ENCODE measurements around the gene ZNF155. TPM values are rescaled to one million over a fixed set of nuclear protein-coding genes. Genes with fewer than 3 reads are reported as not detected.

ZNF155 gene
- total RNA-seq, 1 donor = 10.0 TPM

- no peak for DNase-seq (ENCODE audit: low read depth)
- no peak for TF ChIP-seq CTCF (IDR thresholded peaks at IDR 0.05; ENCODE audit: insufficient read depth, low read length)
- no peak overlapping the region for H3K4me3 ChIP-seq (ENCODE audit: low read depth, low read length)
Measured at GRCh38 chr19:44026622-44027021, 42.6 kb downstream of the ZNF155 start.

DNA sequence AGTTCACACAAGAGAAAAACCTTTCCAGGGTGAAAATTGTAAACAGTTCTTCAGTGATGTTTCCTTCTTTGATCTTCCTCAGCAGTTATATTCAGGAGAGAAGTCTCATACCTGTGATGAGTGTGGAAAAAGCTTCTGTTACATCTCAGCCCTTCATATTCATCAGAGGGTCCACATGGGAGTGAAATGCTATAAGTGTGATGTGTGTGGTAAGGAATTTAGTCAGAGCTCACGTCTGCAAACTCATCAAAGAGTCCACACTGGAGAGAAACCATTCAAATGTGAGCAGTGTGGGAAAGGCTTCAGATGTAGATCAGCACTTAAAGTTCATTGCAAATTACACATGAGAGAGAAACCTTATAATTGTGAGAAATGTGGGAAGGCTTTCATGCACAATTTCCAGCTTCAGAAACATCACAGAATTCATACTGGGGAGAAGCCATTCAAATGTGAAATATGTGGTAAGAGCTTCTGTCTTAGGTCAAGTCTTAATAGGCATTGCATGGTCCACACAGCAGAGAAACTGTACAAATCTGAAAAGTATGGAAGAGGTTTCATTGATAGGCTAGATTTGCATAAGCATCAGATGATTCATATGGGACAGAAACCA is 48.1 kb downstream of the ZNF155 start:
- H3K4me3 ChIP-seq (ENCODE audit: low read depth, low read length) = no peak overlapping the region
- no peak for DNase-seq (ENCODE audit: low read depth)
- TF ChIP-seq CTCF (IDR thresholded peaks at IDR 0.05; ENCODE audit: insufficient read depth, low read length) = no peak

- no peak for TF ChIP-seq CTCF (IDR thresholded peaks at IDR 0.05; ENCODE audit: insufficient read depth, low read length)
- no peak overlapping the region for H3K4me3 ChIP-seq (ENCODE audit: low read depth, low read length)
- DNase-seq (ENCODE audit: low read depth) = no peak
Measured at GRCh38 chr19:44042147-44042546, 58.2 kb downstream of the ZNF155 start.

Small RNA genes lying within 50 kb of the gene (small RNA-seq; reads per million reads assigned to genes)
- gene AC006213.5 = not detected

Other genes with a start within 250 kb of the ZNF155 start
- gene SMG9, start 229.2 kb upstream of the ZNF155 start, total RNA-seq (ENCODE audit: low replicate concordance) = 18.6 and 25.0 TPM in 2 replicates
- 1.2 and 39.9 TPM in 2 replicates for gene KCNN4, start 203.2 kb upstream of the ZNF155 start, total RNA-seq (ENCODE audit: low replicate concordance)
- 0.72 and 1.1 TPM in 2 replicates for gene LYPD5, start 181.7 kb upstream of the ZNF155 start, total RNA-seq (ENCODE audit: low replicate concordance)
- 12.5 and 29.9 TPM in 2 replicates for gene ZNF283, start 156.9 kb upstream of the ZNF155 start, total RNA-seq (ENCODE audit: low replicate concordance)
- gene ZNF404, start 100.2 kb upstream of the ZNF155 start, total RNA-seq (ENCODE audit: low replicate concordance) = 4.1 and 4.6 TPM in 2 replicates
- 5.6 and 18.6 TPM in 2 replicates for gene ZNF45, start 48.9 kb upstream of the ZNF155 start, total RNA-seq (ENCODE audit: low replicate concordance)
- gene ZNF221, start 33.0 kb upstream of the ZNF155 start, total RNA-seq (ENCODE audit: low replicate concordance) = 4.9 and 8.7 TPM in 2 replicates
- gene ZNF230, start 18.8 kb downstream of the ZNF155 start, total RNA-seq (ENCODE audit: low replicate concordance) = 5.2 and 6.1 TPM in 2 replicates
- gene ZNF222, start 41.2 kb downstream of the ZNF155 start, total RNA-seq (ENCODE audit: low replicate concordance) = 7.9 and 10.8 TPM in 2 replicates
- 6.5 and 34.9 TPM in 2 replicates for gene ZNF223, start 67.8 kb downstream of the ZNF155 start, total RNA-seq (ENCODE audit: low replicate concordance)
- 3.5 and 3.8 TPM in 2 replicates for gene ZNF284, start 88.0 kb downstream of the ZNF155 start, total RNA-seq (ENCODE audit: low replicate concordance)
- gene ZNF224, start 110.2 kb downstream of the ZNF155 start, total RNA-seq (ENCODE audit: low replicate concordance) = 22.7 and 26.0 TPM in 2 replicates
- 6.1 and 10.8 TPM in 2 replicates for gene ZNF225, start 129.2 kb downstream of the ZNF155 start, total RNA-seq (ENCODE audit: low replicate concordance)
- 5.6 and 10.6 TPM in 2 replicates for gene ZNF234, start 157.4 kb downstream of the ZNF155 start, total RNA-seq (ENCODE audit: low replicate concordance)
- gene ZNF226, start 180.9 kb downstream of the ZNF155 start, total RNA-seq (ENCODE audit: low replicate concordance) = 28.7 and 30.7 TPM in 2 replicates
- 14.1 and 18.3 TPM in 2 replicates for gene ZNF227, start 228.3 kb downstream of the ZNF155 start, total RNA-seq (ENCODE audit: low replicate concordance)